IMR-90 (cell line): ENCODE data around the gene FFAR3. TPM values are rescaled to one million over a fixed set of nuclear protein-coding genes. Genes with fewer than 3 reads are reported as not detected.

Experiments
- ATAC-seq: fragments of 200-7000 bp; cut with Tn5 transposase; 2 replicates; pipeline ENCODE4 v1.9.1; 2020; ENCODE audit warnings: low read depth, mild to moderate bottlenecking, moderate library complexity
- BruUV-seq: library from RNA; stranded (reverse); fragments of 400-500 nt; replicated peaks from 2 replicates; lab custom pipeline; 2021; lab: Mats Ljungman, UMichigan
- CTCF ChIA-PET: fragments of 300-600 bp; formaldehyde crosslinking; extraction: SDS; loops from one replicate; lab custom pipeline; 2021; ENCODE audit warnings: antibody characterized with exemption; lab: Yijun Ruan, JAX
- POLR2A ChIA-PET: fragments of 300-600 bp; sonication (Branson Sonifier 250); formaldehyde crosslinking; loops from one replicate; lab custom pipeline; 2022; ENCODE audit warnings: antibody characterized with exemption; ENCODE audit not compliant: unreplicated experiment; lab: Charles Lee
- DNase-seq: peaks from one replicate; pipeline ENCODE4 v3.0.0; 2013
- H2AFZ ChIP-seq: replicated peaks from 2 replicates; pipeline ENCODE3; 2013; ENCODE audit warnings: low read length, mild to moderate bottlenecking; ENCODE audit not compliant: poor library complexity
- H2AK5ac ChIP-seq: 2 replicates; pipeline ENCODE4 v1.6.1; 2013; ENCODE audit warnings: low read depth, low read length, inconsistent platforms
- H2AK9ac ChIP-seq: replicated peaks from 2 replicates; pipeline ENCODE3; 2013; ENCODE audit warnings: mild to moderate bottlenecking, low read depth, low read length, moderate library complexity; ENCODE audit not compliant: poor library complexity
- H2BK120ac ChIP-seq: 2 replicates; pipeline ENCODE4 v1.6.1; 2013; ENCODE audit warnings: low read depth, low read length, inconsistent platforms
- H2BK15ac ChIP-seq: 3 replicates; pipeline ENCODE4 v1.6.1; 2013; ENCODE audit warnings: low read depth, low read length, inconsistent platforms
- H2BK20ac ChIP-seq: 2 replicates; pipeline ENCODE4 v1.6.1; 2013; ENCODE audit warnings: low read depth, mild to moderate bottlenecking, inconsistent platforms, low read length, moderate library complexity
- H2BK5ac ChIP-seq: 2 replicates; pipeline ENCODE4 v1.6.1; 2013; ENCODE audit warnings: mild to moderate bottlenecking, low read depth, low read length, inconsistent platforms; ENCODE audit not compliant: poor library complexity, severe bottlenecking
- H3K14ac ChIP-seq: replicated peaks from 2 replicates; pipeline ENCODE4 v1.6.1; 2013; ENCODE audit warnings: low read depth, low read length, inconsistent platforms
- H3K18ac ChIP-seq: 2 replicates; pipeline ENCODE4 v1.6.1; 2013; ENCODE audit warnings: low read depth, low read length, control low read depth
- H3K23ac ChIP-seq: 2 replicates; pipeline ENCODE4 v1.6.1; 2013; ENCODE audit warnings: low read depth, low read length, inconsistent platforms
- H3K27ac ChIP-seq: 2 replicates; pipeline ENCODE4 v1.5.1; 2013; ENCODE audit warnings: mild to moderate bottlenecking, control low read depth, low read length; ENCODE audit not compliant: insufficient read depth
- H3K27me3 ChIP-seq: 2 replicates; pipeline ENCODE4 v1.6.1; 2013; ENCODE audit warnings: low read length; ENCODE audit not compliant: control insufficient read depth, insufficient read depth
- H3K36me3 ChIP-seq: 2 replicates; pipeline ENCODE4 v1.6.1; 2013; ENCODE audit warnings: low read length, mixed read lengths; ENCODE audit not compliant: control insufficient read depth, insufficient read depth
- H3K4ac ChIP-seq: 2 replicates; pipeline ENCODE4 v1.6.1; 2013; ENCODE audit warnings: low read depth, low read length, inconsistent platforms
- H3K4me1 ChIP-seq: 2 replicates; pipeline ENCODE4 v1.6.1; 2013; ENCODE audit warnings: low read length, mixed read lengths; ENCODE audit not compliant: control insufficient read depth, insufficient read depth
- H3K4me2 ChIP-seq: 2 replicates; pipeline ENCODE4 v1.6.1; 2013; ENCODE audit warnings: low read depth, mild to moderate bottlenecking, control low read depth, low read length, moderate library complexity
- H3K4me3 ChIP-seq: 2 replicates; pipeline ENCODE4 v1.5.1; 2013; ENCODE audit warnings: low read depth, mild to moderate bottlenecking, control low read depth, low read length, moderate library complexity; ENCODE audit not compliant: insufficient read depth
- H3K56ac ChIP-seq: 2 replicates; pipeline ENCODE4 v1.6.1; 2013; ENCODE audit warnings: low read length, inconsistent platforms; ENCODE audit not compliant: insufficient read depth; ENCODE audit errors: extremely low read depth
- H3K79me1 ChIP-seq, 2 experiments: 2 replicates each; pipeline ENCODE4 v1.6.1; 2013; ENCODE audit warnings: low read length in 2 of 2, inconsistent platforms in 1 of 2, low read depth in 1 of 2
- H3K9ac ChIP-seq: 2 replicates; pipeline ENCODE4 v1.6.1; 2013; ENCODE audit warnings: low read depth, low read length, control low read depth
- H3K9me1 ChIP-seq: 2 replicates; pipeline ENCODE4 v1.6.1; 2013; ENCODE audit warnings: low read length, inconsistent platforms; ENCODE audit not compliant: insufficient read depth
- H3K9me3 ChIP-seq: 2 replicates; pipeline ENCODE4 v1.6.1; 2013; ENCODE audit warnings: low read length; ENCODE audit not compliant: control insufficient read depth, insufficient read depth
- H4K20me1 ChIP-seq: 2 replicates; pipeline ENCODE4 v1.6.1; 2013; ENCODE audit warnings: low read length, inconsistent platforms; ENCODE audit not compliant: insufficient read depth
- H4K5ac ChIP-seq: 2 replicates; pipeline ENCODE4 v1.6.1; 2013; ENCODE audit warnings: mild to moderate bottlenecking, low read depth, low read length, control low read depth
- H4K8ac ChIP-seq, 2 experiments: 2 replicates each; pipeline ENCODE4 v1.6.1; 2013; ENCODE audit warnings: low read depth in 2 of 2, low read length in 2 of 2, control low read depth in 1 of 2, inconsistent platforms in 1 of 2
- H4K91ac ChIP-seq: 2 replicates; pipeline ENCODE4 v1.6.1; 2013; ENCODE audit warnings: low read depth, low read length, inconsistent platforms; ENCODE audit not compliant: insufficient read depth
- BHLHE40 ChIP-seq: fragments of 150-350 bp; IDR thresholded peaks from 2 replicates; pipeline ENCODE4 v1.6.1; 2016; ENCODE audit warnings: mild to moderate bottlenecking, low read depth, low read length
- CEBPB ChIP-seq: IDR thresholded peaks from 2 replicates; pipeline ENCODE4 v1.6.1; 2012; ENCODE audit warnings: low read depth, low read length, improper control_type of control experiment
- CHD1 ChIP-seq: IDR thresholded peaks from 2 replicates; pipeline ENCODE4 v1.6.1; 2012; ENCODE audit warnings: low read depth, low read length, improper control_type of control experiment
- CTCF ChIP-seq: conservative IDR thresholded peaks from 2 replicates; pipeline ENCODE4 v1.5.1; 2012; ENCODE audit warnings: mild to moderate bottlenecking, low read depth, low read length, improper control_type of control experiment
- ELK1 ChIP-seq: fragments of 150-350 bp; IDR thresholded peaks from 2 replicates; pipeline ENCODE4 v1.6.1; 2016; ENCODE audit warnings: low read depth, mild to moderate bottlenecking, low read length, moderate library complexity, borderline replicate concordance
- FOS ChIP-seq: fragments of 150-350 bp; IDR thresholded peaks from 2 replicates; pipeline ENCODE4 v1.6.1; 2016; ENCODE audit warnings: low read depth, low read length
- MAFK ChIP-seq: IDR thresholded peaks from 2 replicates; pipeline ENCODE4 v1.6.1; 2012; ENCODE audit warnings: low read depth, low read length, improper control_type of control experiment
- MAZ ChIP-seq: IDR thresholded peaks from 2 replicates; pipeline ENCODE4 v1.6.1; 2012; ENCODE audit warnings: low read depth, mild to moderate bottlenecking, low read length, improper control_type of control experiment, moderate library complexity, borderline replicate concordance
- MXI1 ChIP-seq: IDR thresholded peaks from 2 replicates; pipeline ENCODE4 v1.6.1; 2012; ENCODE audit warnings: low read depth, mild to moderate bottlenecking, low read length, moderate library complexity, borderline replicate concordance
- NFE2L2 ChIP-seq: fragments of 150-350 bp; IDR thresholded peaks from 2 replicates; pipeline ENCODE4 v1.6.1; 2016; ENCODE audit warnings: low read depth, mild to moderate bottlenecking, low read length
- POLR2A ChIP-seq: IDR thresholded peaks from 2 replicates; pipeline ENCODE4 v1.6.1; 2012; ENCODE audit warnings: mild to moderate bottlenecking, low read depth, low read length
- RAD21 ChIP-seq: IDR thresholded peaks from 2 replicates; pipeline ENCODE4 v1.6.1; 2012; ENCODE audit warnings: low read length, improper control_type of control experiment
- RCOR1 ChIP-seq: IDR thresholded peaks from 2 replicates; pipeline ENCODE4 v1.6.1; 2012; ENCODE audit warnings: mild to moderate bottlenecking, low read length, improper control_type of control experiment; ENCODE audit not compliant: insufficient replicate concordance
- RFX5 ChIP-seq: IDR thresholded peaks from 2 replicates; pipeline ENCODE4 v1.8.0; 2012; ENCODE audit warnings: low read depth, mild to moderate bottlenecking, low read length, moderate library complexity
- SMC3 ChIP-seq: fragments of 150-350 bp; IDR thresholded peaks from 2 replicates; pipeline ENCODE4 v1.6.1; 2016; ENCODE audit warnings: low read depth, mild to moderate bottlenecking, antibody characterized with exemption, low read length, moderate library complexity
- USF2 ChIP-seq: fragments of 150-350 bp; IDR thresholded peaks from 2 replicates; pipeline ENCODE4 v1.6.1; 2017; ENCODE audit warnings: mild to moderate bottlenecking, antibody characterized with exemption, low read length, low read depth
- WGBS, 2 experiments: methylation state at CpG; one replicate each; pipeline versions ENCODE4 v1.1.5 to v1.1.7; 2013; ENCODE audit warnings: missing lambda C conversion rate in 2 of 2; ENCODE audit not compliant: insufficient read length in 1 of 2; ENCODE audit errors: extremely low coverage in 2 of 2; 5-methylcytosine and 5-hydroxymethylcytosine counted together
- dilution Hi-C: fragments of 300-500 bp; cut with HindIII; formaldehyde crosslinking; loops from one replicate; pipeline ENCODE4 v1.14.3; 2018; ENCODE audit warnings: low sequenced_read_pairs; ENCODE audit not compliant: unreplicated experiment
- in situ Hi-C: fragments of 300-500 bp; cut with MboI; formaldehyde crosslinking; loops from 3 replicates; pipeline ENCODE4 v1.14.3; 2019; ENCODE audit warnings: low sequenced_read_pairs, inconsistent platforms, mixed read lengths
- intact Hi-C: fragments of 100-400 bp; cut with micrococcal nuclease; formaldehyde crosslinking; loops from 2 replicates; pipeline ENCODE4 v1.10.0; 2022
- polyA plus RNA-seq, 3 experiments: library from polyadenylated mRNA; depleted of rRNA; stranded (reverse); fragments of >200 nt; gene quantifications; 2 replicates each; pipeline ENCODE4 v1.2.3, GENCODE V29; 2012; ENCODE audit warnings: low replicate concordance in 1 of 3
- total RNA-seq: library from RNA; depleted of rRNA; stranded (reverse); fragments of >200 nt; gene quantifications from 2 replicates; pipeline ENCODE4 v1.2.3, GENCODE V29; 2012

The FFAR3 gene
- total and polyA plus RNA-seq, 2 of the 4 experiments (the other 2 are of a cell fraction): not detected

DNA sequence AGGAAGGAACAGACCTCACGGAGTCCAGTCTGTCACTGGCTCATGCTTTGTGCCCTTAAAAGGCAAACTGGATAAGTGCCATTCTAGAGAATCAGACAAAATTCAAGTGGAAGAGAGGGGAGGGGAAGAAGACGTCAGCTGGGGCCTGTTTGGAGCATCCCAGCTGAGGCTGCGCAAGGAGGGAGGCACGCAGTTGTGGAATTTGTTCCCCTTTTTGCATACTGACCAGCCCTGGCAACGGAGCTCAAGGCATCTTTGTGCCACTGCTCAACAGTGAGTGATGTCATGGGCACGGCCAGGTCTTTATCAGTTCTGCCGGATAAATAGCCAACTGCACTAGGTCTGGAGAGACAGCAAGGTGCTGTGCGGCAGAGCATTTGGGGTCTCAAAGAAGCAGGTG is 12.5 kb downstream of the FFAR3 start, which contains the start of gene GPR42:
TSS of gene GPR42 (plus strand) at position 347 of the 400 bp plus-strand sequence. CDS start 292 bp downstream, outside the sequence.
- intact Hi-C loops (no loop called here), in situ Hi-C loops (no loop called here), dilution Hi-C loops (no loop called here)
- ATAC-seq (no peak), DNase-seq (no peak)
- Histone ChIP-seq H2BK20ac (no peak within 1 kb of the TSS), H4K5ac (no peak within 1 kb of the TSS), H3K9me1 (no peaks in the 10 kb centered on the region), H3K9me3 (no peaks in the 10 kb centered on the region), H2AFZ (no peak within 1 kb of the TSS), H4K8ac (no peak within 1 kb of the TSS), H2BK5ac (no peak within 1 kb of the TSS), H2AK5ac (no peak within 1 kb of the TSS), H3K36me3 (no peaks in the 10 kb centered on the region), H2BK15ac (no peak within 1 kb of the TSS), H3K14ac (no peak within 1 kb of the TSS), H2AK9ac (no peak within 1 kb of the TSS), H3K4me3 (no peak within 1 kb of the TSS), H3K79me1 (no peaks in the 10 kb centered on the region), H2BK120ac (no peak within 1 kb of the TSS), H3K9ac (no peak within 1 kb of the TSS), H3K4ac (no peak within 1 kb of the TSS), H3K4me2 (no peak within 1 kb of the TSS), H3K23ac (no peak within 1 kb of the TSS), H4K91ac (no peak within 1 kb of the TSS), H3K27me3 (peaks cover under 1% of the 10 kb centered on the region; the same call in 1 of the 2 replicates), H4K20me1 (no peaks in the 10 kb centered on the region), H3K4me1 (no peaks in the 10 kb centered on the region), H3K27ac (no peak within 1 kb of the TSS), H3K56ac (no peak within 1 kb of the TSS), H3K18ac (no peak within 1 kb of the TSS)
- POLR2A ChIA-PET: no interaction called here
- TF ChIP-seq MAZ (no peak), MXI1 (no peak), NFE2L2 (no peak), RFX5 (no peak), RAD21 (no peak), BHLHE40 (no peak), MAFK (no peak), ELK1 (no peak), CHD1 (no peak), CEBPB (no peak), SMC3 (no peak), CTCF (no peak), USF2 (no peak), RCOR1 (no peak), FOS (no peak), POLR2A (no peak)
- WGBS, 2 experiments: 58% methylated on average over 3 of the region's 8 CpGs; no CpG with 5 or more reads in 1 of the 2 experiments
- CTCF ChIA-PET: no interaction called here
- no TSS peak for BruUV-seq
